Activated CD4-positive, alpha-beta T cell treated with anti-CD3 and anti-CD28 coated beads for 48 hours (primary cell): ENCODE measurements around the gene TMEM126B.

Experiments used
- DNase-seq: peaks from one replicate; pipeline ENCODE4 v3.0.0-alpha.2; 2020

Gene TMEM126B

GRCh38 chr11:85685125-85685819 lies 56.9 kb downstream of the TMEM126B start:
- DNase-seq = no peak

DNA sequence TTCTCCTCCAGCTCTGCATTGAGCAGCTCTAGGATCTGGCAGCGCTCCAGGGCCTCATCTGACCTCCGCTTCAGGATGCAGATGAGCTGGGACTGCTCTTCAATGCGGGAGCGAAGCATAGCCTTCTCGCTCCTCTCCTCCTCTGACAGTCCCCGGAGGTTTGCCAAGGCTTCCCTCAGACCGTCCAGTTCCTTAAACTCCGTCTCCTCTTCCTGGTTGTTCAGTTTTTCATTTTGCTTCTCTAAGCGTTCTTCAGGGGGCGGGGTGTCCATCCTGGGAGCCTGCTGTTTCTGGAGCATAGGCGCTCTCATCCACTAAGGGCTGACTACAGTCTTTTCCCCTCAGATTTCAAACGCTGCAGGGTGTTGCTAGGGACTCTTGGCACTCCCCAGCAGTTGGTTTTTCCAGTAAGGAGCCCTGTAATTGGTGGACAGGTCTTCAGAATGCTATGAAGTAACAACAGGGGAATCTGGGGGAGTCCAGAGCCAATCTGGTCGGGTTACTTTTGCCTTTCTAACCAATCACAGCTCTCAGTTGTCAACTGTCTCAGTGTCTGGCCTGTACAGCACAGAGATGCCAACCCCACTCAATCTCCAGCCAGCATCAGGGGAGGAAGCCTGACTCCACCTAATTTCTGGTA lies 57.5 kb downstream of the TMEM126B start, which contains the start of gene CCDC89:
TSS of gene CCDC89 (minus strand) at position 376 of the 640 bp plus-strand sequence. CDS start at position 311, 65 bp downstream.
- DNase-seq = no peak
